HL-60 (cell line): ENCODE data around the gene BABAM2.
"Not testable (repeated sequence)": the region's sequence is repeated elsewhere in the genome, so short reads cannot be mapped to it uniquely, and the experiment has no call there.

Experiments
- CTCF ChIP-seq: IDR thresholded peaks from one replicate; pipeline ENCODE4 v1.5.1; 2011; ENCODE audit warnings: low read length, control low read depth, inconsistent platforms; ENCODE audit not compliant: insufficient read depth
- POLR2AphosphoS5 ChIP-seq: IDR thresholded peaks from 2 replicates; pipeline ENCODE4 v1.6.1; 2012; ENCODE audit warnings: low read depth
- REST ChIP-seq: IDR thresholded peaks from 2 replicates; pipeline ENCODE4 v1.6.1; 2012; ENCODE audit warnings: low read depth; ENCODE audit not compliant: insufficient replicate concordance

GRCh38 chr2:28018474-28018873 is 127.9 kb downstream of the BABAM2 start:
- TF ChIP-seq CTCF, POLR2AphosphoS5, REST: not testable (repeated sequence)
